HepG2 (cell line): ENCODE measurements around the gene C12orf60. TPM values are rescaled to one million over a fixed set of nuclear protein-coding genes. Genes with fewer than 3 reads are reported as not detected.

Experiments used
- ATAC-seq: fragments of 200-7000 bp; cut with Tn5 transposase; 3 replicates; pipeline ENCODE4 v1.9.1; 2020; ENCODE audit warnings: mild to moderate bottlenecking, moderate library complexity
- BruUV-seq: library from RNA; stranded (reverse); fragments of 400-500 nt; replicated peaks from 2 replicates; lab custom pipeline; 2021; lab: Mats Ljungman, UMichigan
- CTCF ChIA-PET: fragments of 300-600 bp; formaldehyde crosslinking; extraction: SDS; loops from one replicate; lab custom pipeline; 2021; ENCODE audit warnings: low total read pairs, inconsistent platforms, low intra/inter-chr PET ratio; lab: Yijun Ruan, JAX
- POLR2A ChIA-PET: fragments of 350-600 bp; sonication (Branson Sonifier 250); formaldehyde crosslinking; loops from one replicate; lab custom pipeline; 2020; ENCODE audit warnings: antibody characterized with exemption, inconsistent platforms; lab: Yijun Ruan, JAX
- DNase-seq: peaks from one replicate; pipeline ENCODE4 v3.0.0-alpha.2; 2015; ENCODE audit warnings: low spot score
- FAIRE-seq: peaks from 3 replicates; lab custom pipeline; 2011; peaks lifted over from hg19 to GRCh38; lab: Jason Lieb, UNC
- H2AFZ ChIP-seq: one replicate; pipeline ENCODE4 v1.6.1; 2011; ENCODE audit warnings: low read length, inconsistent platforms
- H3K27ac ChIP-seq: fragments of 300-600 bp; 3 replicates; pipeline ENCODE4 v1.8.0; 2011; ENCODE audit warnings: mixed run types, mild to moderate bottlenecking, mixed read lengths, low read length, inconsistent platforms; ENCODE audit not compliant: insufficient read depth; ENCODE audit errors: extremely low read length
- H3K27me3 ChIP-seq, 2 experiments: fragments of 200-600 bp in 1 of 2; 2 replicates in 1 of 2; 3 replicates in 1 of 2; pipeline versions ENCODE4 v1.6.0 to v1.8.0; 2011; ENCODE audit warnings: low read length in 2 of 2, mild to moderate bottlenecking in 2 of 2, moderate library complexity in 2 of 2, inconsistent platforms in 1 of 2; ENCODE audit not compliant: insufficient read depth in 2 of 2, control insufficient read depth in 1 of 2
- H3K36me3 ChIP-seq, 2 experiments: fragments of 200-600 bp in 1 of 2; replicated peaks in 1 of 2; 2 replicates in 1 of 2; 3 replicates in 1 of 2; pipeline versions ENCODE4 v1.5.1 to v1.8.0; 2011; ENCODE audit warnings: low read length in 2 of 2, inconsistent platforms in 1 of 2; ENCODE audit not compliant: insufficient read depth in 2 of 2, control insufficient read depth in 1 of 2
- H3K4me1 ChIP-seq: 2 replicates; pipeline ENCODE4 v1.5.1; 2012; ENCODE audit warnings: low read length, inconsistent platforms; ENCODE audit not compliant: insufficient read depth
- H3K4me2 ChIP-seq: 2 replicates; pipeline ENCODE4 v1.6.0; 2011; ENCODE audit warnings: low read depth, low read length, inconsistent platforms
- H3K4me3 ChIP-seq, 3 experiments: fragments of 200-600 bp in 1 of 3; sonication (generic), shearing (Covaris generic) in 1 of 3; replicated peaks in 1 of 3; 2 replicates each; pipeline ENCODE4 v1.5.1; 2011 to 2016; ENCODE audit warnings: low read length in 3 of 3, inconsistent platforms in 2 of 3, low read depth in 2 of 3, mild to moderate bottlenecking in 2 of 3, control low read depth in 1 of 3, mixed read lengths in 1 of 3; ENCODE audit not compliant: insufficient read depth in 1 of 3
- H3K79me2 ChIP-seq: one replicate; pipeline ENCODE4 v1.6.1; 2011; ENCODE audit warnings: low read length, inconsistent platforms; ENCODE audit not compliant: insufficient read depth
- H3K9ac ChIP-seq: 2 replicates; pipeline ENCODE4 v1.6.0; 2011; ENCODE audit warnings: mild to moderate bottlenecking, low read depth, low read length, inconsistent platforms; ENCODE audit not compliant: insufficient read depth
- H3K9me3 ChIP-seq: 2 replicates; pipeline ENCODE4 v1.5.1; 2012; ENCODE audit warnings: mild to moderate bottlenecking, low read length
- H4K20me1 ChIP-seq: 2 replicates; pipeline ENCODE4 v1.6.0; 2011; ENCODE audit warnings: inconsistent platforms, mild to moderate bottlenecking, low read length, moderate library complexity; ENCODE audit not compliant: insufficient read depth
- BHLHE40 ChIP-seq: IDR thresholded peaks from 2 replicates; pipeline ENCODE4 v1.6.1; 2011; ENCODE audit warnings: low read length, improper control_type of control experiment
- CC2D1A ChIP-seq: sonication (generic); formaldehyde crosslinking; IDR thresholded peaks from 2 replicates; pipeline ENCODE4 v1.8.1; 2023; ENCODE audit warnings: mild to moderate bottlenecking, missing genetic modification reagents
- ETS1 ChIP-seq: sonication (generic); formaldehyde crosslinking; IDR thresholded peaks from 2 replicates; pipeline ENCODE4 v1.4.0; 2020; ENCODE audit warnings: missing genetic modification reagents
- FOXP1 ChIP-seq, 2 experiments: fragments of 450-650 bp in 1 of 2; IDR thresholded peaks; 2 replicates each; pipeline ENCODE4 v1.6.1; 2017 to 2018; ENCODE audit warnings: antibody characterized with exemption in 1 of 2
- PRDM4 ChIP-seq: sonication (generic); formaldehyde crosslinking; IDR thresholded peaks from 2 replicates; pipeline ENCODE4 v1.9.0; 2021; ENCODE audit warnings: missing genetic modification reagents, borderline replicate concordance
- RFX5 ChIP-seq: IDR thresholded peaks from 2 replicates; pipeline ENCODE4 v1.6.1; 2011; ENCODE audit warnings: low read depth, low read length, improper control_type of control experiment
- STAG1 ChIP-seq: sonication (generic); formaldehyde crosslinking; IDR thresholded peaks from 2 replicates; pipeline ENCODE4 v1.4.0; 2020; ENCODE audit warnings: missing genetic modification reagents
- ZNF670 ChIP-seq: sonication (generic); formaldehyde crosslinking; IDR thresholded peaks from 2 replicates; pipeline ENCODE4 v1.8.0; 2022; ENCODE audit warnings: mild to moderate bottlenecking, missing genetic modification reagents, borderline replicate concordance
- WGBS: methylation state at CpG from one replicate; pipeline ENCODE4 v1.1.6; 2017; ENCODE audit warnings: low lambda C conversion rate; 5-methylcytosine and 5-hydroxymethylcytosine counted together
- in situ Hi-C: cut with HindIII; loops from 2 replicates; pipeline ENCODE4 v1.10.0; 2017; ENCODE audit warnings: low pct_unique_long_range_greater_than_20kb; ENCODE audit not compliant: extremely low pct_ligation_motif_present
- intact Hi-C: fragments of 100-400 bp; cut with micrococcal nuclease; formaldehyde crosslinking; loops from one replicate; pipeline ENCODE4 v1.10.0; 2022; ENCODE audit not compliant: unreplicated experiment
- polyA plus RNA-seq, 8 experiments: library from polyadenylated mRNA; depleted of rRNA in 3 of 8; stranded (reverse) in 7 of 8; unstranded in 1 of 8; fragments of >200 nt; fragmentation: Illumina TruSeq in 4 of 8; extraction: Trizol in 4 of 8; gene quantifications; 2 replicates each; pipeline versions ENCODE4 v1.2.1 to v1.2.3, GENCODE V29; 2011 to 2016; ENCODE audit warnings: low read depth in 4 of 8, missing spikeins in 1 of 8, mixed read lengths in 1 of 8; ENCODE audit not compliant: insufficient read depth in 1 of 8
- total RNA-seq, 5 experiments: library from RNA; depleted of rRNA; stranded (reverse); fragments of >200 nt; fragmentation: Illumina TruSeq; extraction: Trizol; gene quantifications; 2 replicates each; pipeline ENCODE4 v1.2.3, GENCODE V29; 2016; ENCODE audit warnings: low read depth in 1 of 5
- TF ChIP-seq, protein P1 (sequence below): sonication (generic); formaldehyde crosslinking; IDR thresholded peaks from 2 replicates; pipeline ENCODE4 v1.5.0; 2020; ENCODE audit warnings: mild to moderate bottlenecking, missing genetic modification reagents, moderate library complexity

Gene C12orf60
- total and polyA plus RNA-seq, 2 of the 13 experiments (the other 11 are each of a cell fraction or from before 2014, with no cell fraction given): 0.55 to 1.4 TPM

GRCh38 chr12:14776236-14776961 is 27.1 kb upstream of the C12orf60 start:
- intact Hi-C loops (loop anchor here (10.0 kb wide), 1 partner anchor 1108 kb away; the partner anchor contains the start of gene STRAP), in situ Hi-C loops (no loop called here)
- H3K36me3 ChIP-seq: no peaks in the 10 kb centered on the region
- no peak overlapping the region for H3K27ac ChIP-seq
- H3K4me3 ChIP-seq: no peak overlapping the region
- H3K4me1 ChIP-seq: peaks cover 42% of the 10 kb centered on the region
- no peak for DNase-seq
- no peak for FAIRE-seq
- TF ChIP-seq PRDM4 (CRISPR knock-in tag) (no peak), ETS1 (CRISPR knock-in tag) (no peak), RFX5 (no peak), ZNF670 (CRISPR knock-in tag) (0 out of 2 replicates have a peak, but pooled peaks have one; percentile 22), FOXP1 (IDR thresholded peaks at IDR 0.05) (no peak), FOXP1 (CRISPR knock-in tag; IDR thresholded peaks at IDR 0.05) (no peak), STAG1 (CRISPR knock-in tag) (peak; percentile 30; the same call in 1 of the 2 replicates), BHLHE40 (no peak), CC2D1A (CRISPR knock-in tag) (no peak)
- TF ChIP-seq, protein P1, sequence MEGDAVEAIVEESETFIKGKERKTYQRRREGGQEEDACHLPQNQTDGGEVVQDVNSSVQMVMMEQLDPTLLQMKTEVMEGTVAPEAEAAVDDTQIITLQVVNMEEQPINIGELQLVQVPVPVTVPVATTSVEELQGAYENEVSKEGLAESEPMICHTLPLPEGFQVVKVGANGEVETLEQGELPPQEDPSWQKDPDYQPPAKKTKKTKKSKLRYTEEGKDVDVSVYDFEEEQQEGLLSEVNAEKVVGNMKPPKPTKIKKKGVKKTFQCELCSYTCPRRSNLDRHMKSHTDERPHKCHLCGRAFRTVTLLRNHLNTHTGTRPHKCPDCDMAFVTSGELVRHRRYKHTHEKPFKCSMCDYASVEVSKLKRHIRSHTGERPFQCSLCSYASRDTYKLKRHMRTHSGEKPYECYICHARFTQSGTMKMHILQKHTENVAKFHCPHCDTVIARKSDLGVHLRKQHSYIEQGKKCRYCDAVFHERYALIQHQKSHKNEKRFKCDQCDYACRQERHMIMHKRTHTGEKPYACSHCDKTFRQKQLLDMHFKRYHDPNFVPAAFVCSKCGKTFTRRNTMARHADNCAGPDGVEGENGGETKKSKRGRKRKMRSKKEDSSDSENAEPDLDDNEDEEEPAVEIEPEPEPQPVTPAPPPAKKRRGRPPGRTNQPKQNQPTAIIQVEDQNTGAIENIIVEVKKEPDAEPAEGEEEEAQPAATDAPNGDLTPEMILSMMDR (CRISPR knock-in tag): peak; percentile 28
- WGBS: 44% methylated on average over 5 of the region's 5 CpGs
- no peaks in the 10 kb centered on the region for H3K9me3 ChIP-seq
- BruUV-seq: no TSS peak
- H3K4me2 ChIP-seq: peak overlapping the region; percentile 66
- peaks cover 7% of the 10 kb centered on the region for H3K79me2 ChIP-seq
- no peak overlapping the region for H3K9ac ChIP-seq
- H4K20me1 ChIP-seq: no peaks in the 10 kb centered on the region
- POLR2A ChIA-PET: interaction anchor here (1.4 kb wide), 1 partner anchor 27 kb away, joined by 6 read pairs; the partner anchor contains the start of genes C12orf60 and WBP11
- H2AFZ ChIP-seq: no peak overlapping the region
- CTCF ChIA-PET: no interaction called here
- no peaks in the 10 kb centered on the region; a peak in 1 of 5 replicates for H3K27me3 ChIP-seq
- ATAC-seq: no peak
